Measurements from ENCODE around the gene DPH1. TPM values are rescaled to one million over a fixed set of nuclear protein-coding genes. Genes with fewer than 3 reads are reported as not detected.

Gene DPH1
- total RNA-seq (2022; extraction: Qiagen RNA extraction; ENCODE audit: low read depth) = 38.4 to 46.1 TPM (median 41.9 TPM) in 5 replicates

DNA sequence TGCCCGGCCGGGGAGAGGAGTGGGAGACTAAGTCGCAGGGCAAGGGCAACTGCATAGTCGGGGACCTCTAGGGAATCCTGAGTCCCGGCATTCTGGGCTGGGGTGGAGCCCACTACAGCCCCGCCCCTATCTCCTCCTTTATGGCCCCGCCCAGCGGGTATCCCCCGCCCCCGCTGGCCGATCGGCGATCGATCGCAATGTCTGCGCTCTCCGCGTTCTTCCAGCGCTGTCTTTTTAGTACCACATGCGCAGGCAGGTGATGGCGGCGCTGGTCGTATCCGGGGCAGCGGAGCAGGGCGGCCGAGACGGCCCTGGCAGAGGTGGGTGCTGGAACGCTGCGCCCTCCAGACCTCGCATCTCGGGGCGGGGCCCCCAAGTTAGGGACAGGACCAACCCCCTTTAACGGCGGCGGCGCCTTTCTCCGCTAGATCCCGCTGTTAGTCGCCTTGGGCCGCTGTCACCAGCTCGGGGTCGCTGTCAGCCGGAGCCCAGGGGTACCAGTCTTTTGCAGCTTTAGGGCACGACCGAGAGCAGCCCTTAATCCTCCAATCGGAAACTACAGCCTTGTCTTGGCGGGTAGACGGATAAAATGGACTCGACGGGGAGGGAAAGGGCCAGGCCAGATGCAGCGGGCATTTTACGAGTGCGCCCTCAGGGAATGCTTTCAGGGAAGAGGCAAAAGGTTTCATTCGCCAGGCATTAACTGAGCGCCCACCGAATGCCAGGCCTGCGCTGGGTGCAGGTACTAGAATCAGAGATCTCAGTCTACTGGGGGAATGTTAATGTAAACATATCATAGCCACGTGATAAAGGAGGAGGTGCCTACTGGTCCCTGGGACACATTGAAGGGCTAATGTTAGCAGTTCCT is at the start of gene DPH1:
Gene DPH1 (plus strand): TSS at position 243 of the 868 bp plus-strand sequence. CDS start 17 bp downstream, at position 260.

GRCh38 chr17:2025220-2025621 is 4.7 kb upstream of the DPH1 start, which contains the start of gene RTN4RL1:
Gene RTN4RL1 (minus strand): TSS chr17:2025334. CDS start chr17:2024865, 469 bp downstream.

DNA sequence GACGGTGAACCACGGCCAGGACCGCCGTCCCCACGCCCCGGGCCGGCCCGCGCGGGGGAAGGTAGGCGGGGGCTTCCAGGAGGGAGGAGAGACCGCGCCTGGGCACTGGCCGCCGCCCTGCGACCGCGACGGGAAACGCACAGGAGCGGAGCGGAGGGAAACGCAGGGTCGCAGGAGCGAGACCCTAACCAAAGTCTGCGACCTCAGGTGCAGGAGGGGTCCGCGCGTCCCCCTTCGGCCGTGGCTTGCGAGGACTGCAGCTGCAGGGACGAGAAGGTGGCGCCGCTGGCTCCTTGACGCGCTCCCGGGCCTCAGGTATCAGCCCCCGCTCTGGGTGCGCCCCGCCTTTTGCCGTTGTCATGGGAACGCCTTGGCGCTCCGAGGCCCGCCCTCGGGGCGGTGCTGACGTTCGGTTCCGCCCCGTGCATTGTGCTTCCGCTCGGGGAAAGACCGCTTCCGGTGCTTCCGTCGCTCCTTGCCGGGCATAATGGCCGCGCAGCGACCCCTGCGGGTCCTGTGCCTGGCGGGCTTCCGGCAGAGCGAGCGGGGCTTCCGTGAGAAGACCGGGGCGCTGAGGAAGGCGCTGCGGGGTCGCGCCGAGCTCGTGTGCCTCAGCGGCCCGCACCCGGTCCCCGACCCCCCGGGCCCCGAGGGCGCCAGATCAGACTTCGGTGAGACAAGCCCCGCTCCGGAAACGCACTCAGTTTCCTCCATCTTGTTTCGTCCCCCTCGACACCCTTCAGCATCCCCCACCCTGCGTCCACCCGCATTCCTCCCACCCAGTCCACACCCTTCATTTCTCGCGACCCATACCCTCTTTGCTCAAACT is 11.8 kb downstream of the DPH1 start, which contains the start of gene OVCA2:
Gene OVCA2 (plus strand): TSS at position 462 of the 829 bp plus-strand sequence. CDS start 26 bp downstream, at position 488.

GRCh38 chr17:2054512-2055291 is 24.7 kb downstream of the DPH1 start, which contains the start of gene HIC1:
Gene HIC1 (plus strand): TSS chr17:2055103. CDS start chr17:2056691, 1,588 bp downstream.

Other genes with a start within 250 kb of the DPH1 start
- gene SMYD4, start 200.3 kb upstream of the DPH1 start, total RNA-seq (2022; extraction: Qiagen RNA extraction; ENCODE audit: low read depth) = 8.0 to 10.0 TPM (median 8.9 TPM) in 5 replicates
- 60.2 to 87.1 TPM (median 81.8 TPM) in 5 replicates for gene RPA1, start 200.1 kb upstream of the DPH1 start, total RNA-seq (2022; extraction: Qiagen RNA extraction; ENCODE audit: low read depth)
- 9.6 to 11.9 TPM (median 11.1 TPM) in 5 replicates for gene RTN4RL1, start 4.8 kb upstream of the DPH1 start, total RNA-seq (2022; extraction: Qiagen RNA extraction; ENCODE audit: low read depth)
- 63.4 to 83.5 TPM (median 77.3 TPM) in 5 replicates for gene OVCA2, start 11.9 kb downstream of the DPH1 start, total RNA-seq (2022; extraction: Qiagen RNA extraction; ENCODE audit: low read depth)
- 0.95 to 2.1 TPM (median 1.4 TPM) in 5 replicates for gene HIC1, start 24.9 kb downstream of the DPH1 start, total RNA-seq (2022; extraction: Qiagen RNA extraction; ENCODE audit: low read depth)